HUES64 (cell line): ENCODE measurements around the gene CHST3.
"Not testable (repeated sequence)": the region's sequence is repeated elsewhere in the genome, so short reads cannot be mapped to it uniquely, and the experiment has no call there.

Experiments
- H3K27ac ChIP-seq: 2 replicates; pipeline ENCODE4 v1.7.0; 2013; ENCODE audit warnings: low read depth, low read length, inconsistent platforms
- H3K27me3 ChIP-seq: 2 replicates; pipeline ENCODE4 v1.6.1; 2013; ENCODE audit warnings: mild to moderate bottlenecking, low read length; ENCODE audit not compliant: insufficient read depth
- H3K36me3 ChIP-seq: 2 replicates; pipeline ENCODE4 v1.6.1; 2013; ENCODE audit warnings: mild to moderate bottlenecking, low read length; ENCODE audit not compliant: insufficient read depth
- H3K4me1 ChIP-seq: 2 replicates; pipeline ENCODE4 v1.6.1; 2013; ENCODE audit warnings: mild to moderate bottlenecking, low read length, moderate library complexity; ENCODE audit not compliant: insufficient read depth
- H3K4me3 ChIP-seq: 2 replicates; pipeline ENCODE4 v1.5.1; 2013; ENCODE audit warnings: mild to moderate bottlenecking, low read length, moderate library complexity
- H3K9ac ChIP-seq: 2 replicates; pipeline ENCODE4 v1.6.1; 2013; ENCODE audit warnings: mild to moderate bottlenecking, low read depth, low read length
- H3K9me3 ChIP-seq: 2 replicates; pipeline ENCODE4 v1.6.1; 2013; ENCODE audit warnings: low read depth, low read length; ENCODE audit not compliant: insufficient read depth
- WGBS: fragments of 150-250, 120-280 bp; methylation state at CpG from one replicate; pipeline ENCODE4 v1.1.7; 2013; ENCODE audit warnings: missing lambda C conversion rate; 5-methylcytosine and 5-hydroxymethylcytosine counted together

CHST3 gene

GRCh38 chr10:71975087-71975870 is 11.1 kb downstream of the CHST3 start:
- H3K4me3 ChIP-seq, result no peak overlapping the region
- WGBS, result 92% methylated on average over 15 of the region's 15 CpGs
- H3K4me1 ChIP-seq, result peaks cover 19% of the 10 kb centered on the region
- no peak overlapping the region for H3K27ac ChIP-seq
- no peaks in the 10 kb centered on the region for H3K27me3 ChIP-seq
- H3K9me3 ChIP-seq, result no peaks in the 10 kb centered on the region
- no peaks in the 10 kb centered on the region for H3K36me3 ChIP-seq
- H3K9ac ChIP-seq, result no peak overlapping the region

GRCh38 chr10:71975871-71976725 is 11.9 kb downstream of the CHST3 start:
- Histone ChIP-seq H3K36me3 (no peaks in the 10 kb centered on the region), H3K4me1 (peaks cover 22% of the 10 kb centered on the region), H3K4me3 (no peak overlapping the region), H3K9me3 (no peaks in the 10 kb centered on the region), H3K27me3 (no peaks in the 10 kb centered on the region), H3K9ac (no peak overlapping the region), H3K27ac (no peak overlapping the region)
- WGBS, result 83% methylated on average over 12 of the region's 12 CpGs

- H3K4me1 ChIP-seq, result peaks cover 22% of the 10 kb centered on the region
- WGBS, result 100% methylated on average over 1 of the region's 1 CpG
Measured at GRCh38 chr10:71977614-71977903, 13.4 kb downstream of the CHST3 start.

GRCh38 chr10:71978476-71978875 is 14.3 kb downstream of the CHST3 start:
- Histone ChIP-seq H3K4me1 (peaks cover 22% of the 10 kb centered on the region), H3K27me3 (no peaks in the 10 kb centered on the region), H3K27ac (no peak overlapping the region), H3K4me3 (no peak overlapping the region), H3K9ac (no peak overlapping the region), H3K36me3 (no peaks in the 10 kb centered on the region), H3K9me3 (no peaks in the 10 kb centered on the region)
- 85% methylated on average over 7 of the region's 7 CpGs for WGBS

More at GRCh38 chr10:71977614-71977903, 13.4 kb downstream of the CHST3 start:
- not testable (repeated sequence) for H3K4me3 ChIP-seq, H3K27ac ChIP-seq, H3K9me3 ChIP-seq, H3K9ac ChIP-seq, H3K27me3 ChIP-seq, H3K36me3 ChIP-seq

- no peak overlapping the region for H3K9ac ChIP-seq
- H3K36me3 ChIP-seq, result no peaks in the 10 kb centered on the region
- peaks cover 22% of the 10 kb centered on the region for H3K4me1 ChIP-seq
- WGBS, result 90% methylated on average over 13 of the region's 15 CpGs
- no peaks in the 10 kb centered on the region for H3K9me3 ChIP-seq
- no peaks in the 10 kb centered on the region for H3K27me3 ChIP-seq
- no peak overlapping the region for H3K4me3 ChIP-seq
- H3K27ac ChIP-seq, result no peak overlapping the region
Measured at GRCh38 chr10:71978988-71979691, 14.9 kb downstream of the CHST3 start.

GRCh38 chr10:71979692-71980062 is 15.5 kb downstream of the CHST3 start:
- Histone ChIP-seq H3K36me3 (no peaks in the 10 kb centered on the region), H3K4me1 (peaks cover 22% of the 10 kb centered on the region), H3K4me3 (no peak overlapping the region), H3K27ac (no peak overlapping the region), H3K27me3 (no peaks in the 10 kb centered on the region), H3K9me3 (no peaks in the 10 kb centered on the region), H3K9ac (no peak overlapping the region)
- WGBS, result 100% methylated on average over 5 of the region's 5 CpGs

GRCh38 chr10:71980181-71981014 is 16.2 kb downstream of the CHST3 start:
- Histone ChIP-seq H3K27ac (no peak overlapping the region), H3K36me3 (no peaks in the 10 kb centered on the region), H3K4me1 (peaks cover 22% of the 10 kb centered on the region), H3K9ac (no peak overlapping the region), H3K4me3 (no peak overlapping the region), H3K9me3 (no peaks in the 10 kb centered on the region), H3K27me3 (no peaks in the 10 kb centered on the region)
- WGBS, result 86% methylated on average over 7 of the region's 10 CpGs

- no peak overlapping the region for H3K27ac ChIP-seq
- H3K9me3 ChIP-seq, result no peaks in the 10 kb centered on the region
- no peaks in the 10 kb centered on the region for H3K27me3 ChIP-seq
- H3K4me1 ChIP-seq, result peaks cover 20% of the 10 kb centered on the region
- no peak overlapping the region for H3K9ac ChIP-seq
- no peaks in the 10 kb centered on the region for H3K36me3 ChIP-seq
- WGBS, result 84% methylated on average over 14 of the region's 14 CpGs
- no peak overlapping the region for H3K4me3 ChIP-seq
Measured at GRCh38 chr10:71981015-71981875, 17.1 kb downstream of the CHST3 start.

GRCh38 chr10:71981876-71982230 is 17.7 kb downstream of the CHST3 start:
- 94% methylated on average over 1 of the region's 1 CpG for WGBS
- Histone ChIP-seq H3K9me3 (no peaks in the 10 kb centered on the region), H3K9ac (no peak overlapping the region), H3K27me3 (no peaks in the 10 kb centered on the region), H3K4me3 (no peak overlapping the region), H3K36me3 (no peaks in the 10 kb centered on the region), H3K4me1 (peaks cover 15% of the 10 kb centered on the region), H3K27ac (no peak overlapping the region)
